Right lobe of liver (tissue), 4 donors: ENCODE results near the gene FPGS.

ENCODE experiments used
- CTCF ChIP-seq, 4 donors: fragments of 200-600 bp in 3 of 4; fragments of 450-650 bp in 1 of 4; IDR thresholded peaks; one replicate each; pipeline versions ENCODE4 v1.5.1 to v1.8.0; 2016 to 2022; ENCODE audit warnings: antibody characterized with exemption in 4 of 4, mild to moderate bottlenecking in 2 of 4
- POLR2A ChIP-seq: fragments of 450-650 bp; IDR thresholded peaks from one replicate; pipeline ENCODE4 v1.6.1; 2017; ENCODE audit warnings: antibody characterized with exemption, mild to moderate bottlenecking
- donor health status: DM: no; HTN: no; CAD: no.
- donor health status: DM: no; HTN: no; CAD: no.
- donor health status: DM: no; HTN: yes; CAD: no.

- TF ChIP-seq CTCF (IDR thresholded peaks at IDR 0.05): no peak
- TF ChIP-seq POLR2A: peak; percentile 85
Measured at GRCh38 chr9:127802576-127803443, at the start of gene FPGS.
